Measurements from ENCODE around the gene HS3ST4.

HS3ST4 gene

GRCh38 chr16:25894093-25894492 lies 202.3 kb downstream of the HS3ST4 start:
- DNase-seq (ENCODE audit: low read depth) = no peak

GRCh38 chr16:25895380-25895779 lies 203.6 kb downstream of the HS3ST4 start:
- DNase-seq (ENCODE audit: low read depth) = no peak

- no peak for DNase-seq (ENCODE audit: low read depth)
Observed at GRCh38 chr16:25896411-25896810, 204.7 kb downstream of the HS3ST4 start.

- no peak for DNase-seq (ENCODE audit: low read depth)
Observed at GRCh38 chr16:25897702-25898101, 205.9 kb downstream of the HS3ST4 start.

- no peak for DNase-seq (ENCODE audit: low read depth)
Observed at GRCh38 chr16:25905810-25906209, 214.1 kb downstream of the HS3ST4 start.

GRCh38 chr16:25910971-25911370 lies 219.2 kb downstream of the HS3ST4 start:
- DNase-seq (ENCODE audit: low read depth) = no peak

- no peak for DNase-seq (ENCODE audit: low read depth)
Observed at GRCh38 chr16:25912321-25912720, 220.6 kb downstream of the HS3ST4 start.

- DNase-seq (ENCODE audit: low read depth) = no peak
Observed at GRCh38 chr16:25914357-25914962, 222.7 kb downstream of the HS3ST4 start.

- no peak for DNase-seq (ENCODE audit: low read depth)
Observed at GRCh38 chr16:25916037-25916436, 224.3 kb downstream of the HS3ST4 start.

GRCh38 chr16:25922438-25922837 lies 230.7 kb downstream of the HS3ST4 start:
- DNase-seq (ENCODE audit: low read depth) = no peak

- no peak for DNase-seq (ENCODE audit: low read depth)
Observed at GRCh38 chr16:25925421-25925820, 233.7 kb downstream of the HS3ST4 start.

- DNase-seq (ENCODE audit: low read depth) = no peak
Observed at GRCh38 chr16:25931473-25932035, 239.8 kb downstream of the HS3ST4 start.

- no peak for DNase-seq (ENCODE audit: low read depth)
Observed at GRCh38 chr16:25941800-25942499, 250.2 kb downstream of the HS3ST4 start.

- no peak for DNase-seq (ENCODE audit: low read depth)
Observed at GRCh38 chr16:25950586-25951281, 259.0 kb downstream of the HS3ST4 start.

- no peak for DNase-seq (ENCODE audit: low read depth)
Observed at GRCh38 chr16:25951999-25952398, 260.2 kb downstream of the HS3ST4 start.

- DNase-seq (ENCODE audit: low read depth) = no peak
Observed at GRCh38 chr16:25952983-25953382, 261.2 kb downstream of the HS3ST4 start.

- DNase-seq (ENCODE audit: low read depth) = no peak
Observed at GRCh38 chr16:25957707-25958106, 265.9 kb downstream of the HS3ST4 start.

GRCh38 chr16:25959221-25959620 lies 267.5 kb downstream of the HS3ST4 start:
- DNase-seq (ENCODE audit: low read depth) = no peak

- no peak for DNase-seq (ENCODE audit: low read depth)
Observed at GRCh38 chr16:25966172-25967097, 274.7 kb downstream of the HS3ST4 start.

- DNase-seq (ENCODE audit: low read depth) = no peak
Observed at GRCh38 chr16:25977121-25977520, 285.4 kb downstream of the HS3ST4 start.

- no peak for DNase-seq (ENCODE audit: low read depth)
Observed at GRCh38 chr16:25978218-25978617, 286.5 kb downstream of the HS3ST4 start.

- DNase-seq (ENCODE audit: low read depth) = no peak
Observed at GRCh38 chr16:25988084-25988483, 296.3 kb downstream of the HS3ST4 start.

All from activated gamma-delta T cell treated with anti-CD3 and anti-CD28 coated beads, Interleukin-2, amount 50 U/mL, for 16 hours (primary cell).